HG03354 (cell line): Measurements from ENCODE around the gene COMMD2.

Source experiments
- ATAC-seq: cut with Tn5 transposase; IDR thresholded peaks from one replicate; pipeline ENCODE4 v1.9.1; 2021; ENCODE audit warnings: mild to moderate bottlenecking; ENCODE audit not compliant: unreplicated experiment, poor library complexity, severe bottlenecking

The COMMD2 gene

GRCh38 chr3:149713730-149714654, 38.3 kb downstream of the COMMD2 start:
- no peak for ATAC-seq

GRCh38 chr3:149706905-149707304, 45.4 kb downstream of the COMMD2 start:
- ATAC-seq: no peak

GRCh38 chr3:149705416-149705815, 46.9 kb downstream of the COMMD2 start:
- ATAC-seq: no peak

GRCh38 chr3:149703466-149703865, 48.8 kb downstream of the COMMD2 start:
- ATAC-seq: no peak

GRCh38 chr3:149702691-149703441, 49.4 kb downstream of the COMMD2 start:
- no peak for ATAC-seq

GRCh38 chr3:149701977-149702350, 50.3 kb downstream of the COMMD2 start:
- no peak for ATAC-seq

- no peak for ATAC-seq
Observed at GRCh38 chr3:149701206-149701976, 50.9 kb downstream of the COMMD2 start.
